HG02759 (cell line): ENCODE measurements around the gene SEMA4A.

Source experiments
- ATAC-seq: cut with Tn5 transposase; IDR thresholded peaks from one replicate; pipeline ENCODE4 v1.9.1; 2021; ENCODE audit warnings: mild to moderate bottlenecking, moderate library complexity; ENCODE audit not compliant: unreplicated experiment

Gene SEMA4A

GRCh38 chr1:156225677-156226014 lies 72.3 kb downstream of the SEMA4A start:
- no peak for ATAC-seq

- peak; percentile 69 for ATAC-seq
These were observed 72.7 kb downstream of the SEMA4A start for GRCh38 chr1:156226116-156226538.

GRCh38 chr1:156226782-156227181 lies 73.4 kb downstream of the SEMA4A start:
- no peak for ATAC-seq
